Measurements from ENCODE around the gene DCHS2. TPM values are rescaled to one million over a fixed set of nuclear protein-coding genes. Genes with fewer than 3 reads are reported as not detected.

The DCHS2 gene
- total RNA-seq, 1 experiment from 2014 or later, result under 0.01 TPM

GRCh38 chr4:154495867-154496266 lies 4.3 kb upstream of the DCHS2 start:
- Histone ChIP-seq H3K27me3 (no peaks in the 10 kb centered on the region), H3K9me3 (no peaks in the 10 kb centered on the region), H3K4me3 (no peak overlapping the region), H3K36me3 (no peaks in the 10 kb centered on the region)
- no peak for DNase-seq

GRCh38 chr4:154492288-154492687 lies 689 bp upstream of the DCHS2 start:
- no peaks in the 10 kb centered on the region; the same call in 1 of the 2 replicates for H3K27me3 ChIP-seq
- DNase-seq, result no peak
- no peaks in the 10 kb centered on the region for H3K36me3 ChIP-seq
- no peak overlapping the region for H3K4me3 ChIP-seq
- no peaks in the 10 kb centered on the region for H3K9me3 ChIP-seq

- no peak for DNase-seq
- Histone ChIP-seq H3K4me3 (peak overlapping the region; percentile 19), H3K36me3 (no peaks in the 10 kb centered on the region)
Observed at GRCh38 chr4:154490583-154491340, 837 bp downstream of the DCHS2 start.

GRCh38 chr4:154490234-154490582 lies 1.4 kb downstream of the DCHS2 start:
- no peaks in the 10 kb centered on the region for H3K9me3 ChIP-seq
- H3K4me3 ChIP-seq, result no peak overlapping the region
- H3K36me3 ChIP-seq, result no peaks in the 10 kb centered on the region
- H3K27me3 ChIP-seq, result no peaks in the 10 kb centered on the region; the same call in 1 of the 2 replicates
- DNase-seq, result no peak

More at GRCh38 chr4:154490583-154491340, 837 bp downstream of the DCHS2 start:
- Histone ChIP-seq H3K27me3 (no peaks in the 10 kb centered on the region; the same call in 1 of the 2 replicates), H3K9me3 (no peaks in the 10 kb centered on the region)

- no peaks in the 10 kb centered on the region; the same call in 1 of the 2 replicates for H3K27me3 ChIP-seq
- H3K9me3 ChIP-seq, result no peaks in the 10 kb centered on the region
Observed at GRCh38 chr4:154489558-154490233, 1.9 kb downstream of the DCHS2 start.

GRCh38 chr4:154487145-154487544 lies 4.5 kb downstream of the DCHS2 start:
- no peaks in the 10 kb centered on the region for H3K9me3 ChIP-seq

More at GRCh38 chr4:154489558-154490233, 1.9 kb downstream of the DCHS2 start:
- no peak for DNase-seq
- no peak overlapping the region for H3K4me3 ChIP-seq
- H3K36me3 ChIP-seq, result no peaks in the 10 kb centered on the region

GRCh38 chr4:154485127-154485773 lies 6.3 kb downstream of the DCHS2 start:
- Histone ChIP-seq H3K9me3 (no peaks in the 10 kb centered on the region), H3K36me3 (no peaks in the 10 kb centered on the region), H3K4me3 (no peak overlapping the region), H3K27me3 (no peaks in the 10 kb centered on the region)
- DNase-seq, result no peak

More at GRCh38 chr4:154487145-154487544, 4.5 kb downstream of the DCHS2 start:
- Histone ChIP-seq H3K36me3 (no peaks in the 10 kb centered on the region), H3K27me3 (no peaks in the 10 kb centered on the region; the same call in 1 of the 2 replicates), H3K4me3 (no peak overlapping the region)
- no peak for DNase-seq

- no peaks in the 10 kb centered on the region for H3K9me3 ChIP-seq
- no peak for DNase-seq
- no peaks in the 10 kb centered on the region for H3K36me3 ChIP-seq
- H3K4me3 ChIP-seq, result no peak overlapping the region
- 0 out of 2 replicates have a peak, but pooled peaks cover 2% of the 10 kb centered on the region for H3K27me3 ChIP-seq
Observed at GRCh38 chr4:154478547-154478946, 13.1 kb downstream of the DCHS2 start.

GRCh38 chr4:154478128-154478527 lies 13.5 kb downstream of the DCHS2 start:
- Histone ChIP-seq H3K9me3 (no peaks in the 10 kb centered on the region), H3K36me3 (no peaks in the 10 kb centered on the region), H3K27me3 (0 out of 2 replicates have a peak, but pooled peaks cover 2% of the 10 kb centered on the region), H3K4me3 (no peak overlapping the region)
- no peak for DNase-seq

GRCh38 chr4:154476232-154476631 lies 15.4 kb downstream of the DCHS2 start:
- Histone ChIP-seq H3K36me3 (no peaks in the 10 kb centered on the region), H3K4me3 (no peak overlapping the region), H3K9me3 (no peaks in the 10 kb centered on the region), H3K27me3 (0 out of 2 replicates have a peak, but pooled peaks cover 2% of the 10 kb centered on the region)
- no peak for DNase-seq

GRCh38 chr4:154475820-154476219 lies 15.8 kb downstream of the DCHS2 start:
- Histone ChIP-seq H3K36me3 (no peaks in the 10 kb centered on the region), H3K4me3 (no peak overlapping the region), H3K9me3 (no peaks in the 10 kb centered on the region), H3K27me3 (0 out of 2 replicates have a peak, but pooled peaks cover 2% of the 10 kb centered on the region)
- no peak for DNase-seq

- Histone ChIP-seq H3K27me3 (0 out of 2 replicates have a peak, but pooled peaks cover 2% of the 10 kb centered on the region), H3K4me3 (no peak overlapping the region), H3K9me3 (no peaks in the 10 kb centered on the region), H3K36me3 (no peaks in the 10 kb centered on the region)
- no peak for DNase-seq
Observed at GRCh38 chr4:154473497-154473896, 18.1 kb downstream of the DCHS2 start.

GRCh38 chr4:154472858-154473257 lies 18.7 kb downstream of the DCHS2 start:
- 0 out of 2 replicates have a peak, but pooled peaks cover 2% of the 10 kb centered on the region for H3K27me3 ChIP-seq
- DNase-seq, result no peak
- H3K36me3 ChIP-seq, result no peaks in the 10 kb centered on the region
- no peak overlapping the region for H3K4me3 ChIP-seq
- H3K9me3 ChIP-seq, result no peaks in the 10 kb centered on the region

GRCh38 chr4:154471526-154472331 lies 19.9 kb downstream of the DCHS2 start:
- no peaks in the 10 kb centered on the region for H3K9me3 ChIP-seq
- DNase-seq, result no peak
- H3K4me3 ChIP-seq, result no peak overlapping the region
- no peaks in the 10 kb centered on the region for H3K36me3 ChIP-seq
- 0 out of 2 replicates have a peak, but pooled peaks cover 2% of the 10 kb centered on the region for H3K27me3 ChIP-seq

- H3K4me3 ChIP-seq, result no peak overlapping the region
- no peaks in the 10 kb centered on the region for H3K36me3 ChIP-seq
- no peaks in the 10 kb centered on the region for H3K9me3 ChIP-seq
- DNase-seq, result no peak
- 0 out of 2 replicates have a peak, but pooled peaks cover 2% of the 10 kb centered on the region for H3K27me3 ChIP-seq
Observed at GRCh38 chr4:154471032-154471431, 20.6 kb downstream of the DCHS2 start.

GRCh38 chr4:154467886-154468285 lies 23.7 kb downstream of the DCHS2 start:
- no peaks in the 10 kb centered on the region for H3K9me3 ChIP-seq
- no peak for DNase-seq
- H3K4me3 ChIP-seq, result no peak overlapping the region
- H3K36me3 ChIP-seq, result no peaks in the 10 kb centered on the region
- no peaks in the 10 kb centered on the region for H3K27me3 ChIP-seq
